NOMO-1 treated with DMSO at 0.1 percent for 48 hours (cell line): Measurements from ENCODE around the gene CDPF1.
"Not testable (repeated sequence)": the region's sequence is repeated elsewhere in the genome, so short reads cannot be mapped to it uniquely, and the experiment has no call there.

Experiments
- DNase-seq: peaks from one replicate; lab custom pipeline; 2025; ENCODE audit not compliant: unreplicated experiment; lab: John Stamatoyannopoulos, UW

The CDPF1 gene

GRCh38 chr22:46226577-46226976 lies 23.5 kb downstream of the CDPF1 start:
- DNase-seq, result no peak

- no peak for DNase-seq
Observed at GRCh38 chr22:46225631-46226030, 24.5 kb downstream of the CDPF1 start.

GRCh38 chr22:46224898-46225290 lies 25.2 kb downstream of the CDPF1 start:
- no peak for DNase-seq

- DNase-seq, result no peak
Observed at GRCh38 chr22:46224044-46224897, 25.8 kb downstream of the CDPF1 start.

- DNase-seq, result no peak
Observed at GRCh38 chr22:46220921-46221320, 29.2 kb downstream of the CDPF1 start.

- DNase-seq, result no peak
Observed at GRCh38 chr22:46219636-46220035, 30.5 kb downstream of the CDPF1 start.

- no peak for DNase-seq
Observed at GRCh38 chr22:46214616-46215015, 35.5 kb downstream of the CDPF1 start.

- no peak for DNase-seq
Observed at GRCh38 chr22:46214149-46214548, 35.9 kb downstream of the CDPF1 start.

GRCh38 chr22:46213052-46213451 lies 37.0 kb downstream of the CDPF1 start:
- no peak for DNase-seq

- DNase-seq, result no peak
Observed at GRCh38 chr22:46212195-46212594, 37.9 kb downstream of the CDPF1 start.

GRCh38 chr22:46209262-46209661 lies 40.8 kb downstream of the CDPF1 start:
- no peak for DNase-seq

GRCh38 chr22:46203601-46203980 lies 46.5 kb downstream of the CDPF1 start:
- no peak for DNase-seq

GRCh38 chr22:46202897-46203600 lies 47.0 kb downstream of the CDPF1 start:
- no peak for DNase-seq

- DNase-seq, result no peak
Observed at GRCh38 chr22:46201059-46201757, 48.9 kb downstream of the CDPF1 start.

GRCh38 chr22:46198806-46199205 lies 51.3 kb downstream of the CDPF1 start:
- DNase-seq, result not testable (repeated sequence)

- DNase-seq, result no peak
Observed at GRCh38 chr22:46198274-46198673, 51.8 kb downstream of the CDPF1 start.

- DNase-seq, result no peak
Observed at GRCh38 chr22:46196278-46196677, 53.8 kb downstream of the CDPF1 start.

GRCh38 chr22:46195487-46196165 lies 54.5 kb downstream of the CDPF1 start:
- DNase-seq, result no peak
